ENCODE results near the gene NUP210L.
"Not testable (repeated sequence)": the region's sequence is repeated elsewhere in the genome, so short reads cannot be mapped to it uniquely, and the experiment has no call there.

NUP210L gene

DNA sequence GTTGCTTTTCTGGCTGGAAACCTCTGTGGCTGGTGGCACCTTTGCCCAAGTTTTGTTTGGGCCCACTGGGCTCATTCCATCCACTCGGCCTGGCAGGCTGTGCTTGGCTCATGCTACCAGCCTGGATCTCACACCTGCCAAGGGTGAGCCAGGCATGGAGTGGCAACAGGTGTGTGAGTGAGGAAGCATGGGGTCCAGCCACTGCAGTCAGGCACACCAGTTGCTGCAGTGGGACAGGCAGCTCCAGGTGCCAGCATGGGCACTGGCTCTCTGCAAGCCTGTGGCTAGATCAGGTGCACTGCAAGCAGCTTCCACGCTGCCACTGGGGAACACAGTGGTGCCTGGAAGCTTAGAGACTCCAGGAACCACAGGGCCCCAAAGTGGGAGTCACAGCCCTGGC lies 57.0 kb downstream of the NUP210L start:
- DNase-seq (ENCODE audit: low read depth) = no peak

DNA sequence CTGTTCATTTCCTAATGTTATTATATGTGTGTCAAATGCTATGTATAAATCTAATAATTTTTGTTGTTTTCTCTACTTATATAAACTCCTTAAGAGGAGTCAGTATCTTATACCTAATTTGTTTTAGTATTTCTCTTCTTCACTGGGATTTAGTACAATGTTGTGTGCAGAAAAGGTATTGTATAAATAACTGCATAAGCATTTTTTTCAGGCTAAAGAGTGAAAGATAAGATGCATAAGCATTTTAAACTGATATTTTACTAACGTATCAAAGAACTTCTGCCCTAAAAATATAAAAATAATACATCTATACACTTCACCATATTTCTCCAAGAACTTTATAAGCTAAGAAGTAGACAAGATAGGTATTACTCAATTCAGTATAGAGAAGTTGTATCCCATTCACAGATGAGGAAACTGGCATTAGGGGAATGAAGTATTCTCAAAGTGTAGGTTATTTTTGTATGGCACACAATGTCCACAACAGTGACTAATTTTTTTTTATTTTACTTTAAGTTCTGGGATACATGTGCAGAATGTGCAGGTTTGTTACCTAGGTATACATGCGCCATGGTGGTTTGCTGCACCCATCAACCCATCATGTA lies 59.3 kb downstream of the NUP210L start:
- DNase-seq (ENCODE audit: low read depth) = no peak

DNA sequence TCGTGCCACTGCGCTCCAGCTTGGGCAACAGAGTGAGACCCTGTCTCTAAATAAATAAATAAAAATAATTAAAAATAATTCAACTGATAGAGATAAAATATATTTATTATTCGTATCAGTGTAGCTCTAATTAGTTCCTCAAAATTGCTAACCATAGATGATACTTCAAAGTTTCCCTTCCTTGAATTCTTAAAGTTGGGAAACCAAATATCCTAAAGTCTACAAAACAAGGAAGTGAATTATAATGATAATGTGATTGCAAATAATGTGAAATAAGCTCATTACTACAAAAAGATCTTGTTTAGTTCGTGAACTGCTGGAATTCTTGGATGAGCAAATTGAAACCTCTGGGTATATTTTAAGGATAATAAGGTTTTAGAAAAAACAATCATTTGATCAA lies 60.5 kb downstream of the NUP210L start:
- no peak for DNase-seq (ENCODE audit: low read depth)

DNA sequence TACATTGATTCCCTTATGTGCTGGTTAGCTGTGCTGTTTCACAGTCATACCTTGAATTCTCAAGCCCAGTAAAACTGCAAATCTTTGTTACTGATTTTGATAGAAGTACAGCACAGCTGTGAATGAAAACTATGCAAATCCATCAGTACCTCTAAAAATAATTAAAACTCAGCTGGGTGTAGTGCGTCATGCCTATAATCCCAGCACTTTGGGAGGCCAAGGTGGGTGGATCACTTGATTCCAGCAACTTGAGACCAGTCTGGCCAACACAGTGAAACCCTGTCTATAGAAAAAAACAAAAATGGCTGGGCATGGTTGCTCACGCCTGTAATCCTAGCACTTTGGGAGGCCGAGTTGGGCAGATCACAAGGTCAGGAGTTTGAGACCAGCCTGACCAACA lies 61.2 kb downstream of the NUP210L start:
- no peak for DNase-seq (ENCODE audit: low read depth)

DNA sequence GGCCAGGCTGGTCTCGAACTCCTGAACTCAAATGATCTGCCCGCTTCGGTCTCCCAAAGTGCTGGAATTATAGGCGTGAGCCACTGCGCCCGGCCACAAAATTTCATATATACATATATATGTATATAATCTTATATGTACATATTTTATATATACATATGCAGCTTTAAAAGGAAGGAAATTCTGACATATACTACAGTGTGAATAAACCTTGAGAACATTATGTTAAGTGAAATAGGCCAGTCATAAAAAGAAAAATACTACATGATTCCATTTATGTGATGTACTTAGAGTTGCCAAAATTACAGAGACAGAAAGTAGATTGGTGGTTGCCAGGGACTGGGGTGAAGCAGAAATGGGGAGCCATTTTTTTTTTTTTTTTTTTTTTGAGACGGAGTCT lies 63.2 kb downstream of the NUP210L start:
- DNase-seq (ENCODE audit: low read depth) = no peak

DNA sequence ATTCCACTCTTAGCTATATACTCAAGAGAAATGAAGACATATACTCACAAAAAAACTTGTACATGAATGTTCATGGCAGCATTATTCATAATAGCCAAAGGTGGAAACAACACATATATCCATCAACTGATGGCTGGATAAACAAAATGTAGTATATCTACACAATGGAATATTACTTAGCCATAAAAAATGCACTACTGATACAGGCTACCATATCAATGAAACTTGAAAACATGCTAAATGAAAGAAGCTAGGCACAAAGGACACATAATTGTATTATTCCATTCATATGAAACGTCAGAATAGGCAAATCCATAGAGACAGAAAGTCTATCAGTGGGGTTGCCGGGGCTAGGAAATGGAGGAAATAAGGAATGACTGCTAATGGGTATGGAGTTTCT lies 67.3 kb downstream of the NUP210L start:
- no peak for DNase-seq (ENCODE audit: low read depth)

DNA sequence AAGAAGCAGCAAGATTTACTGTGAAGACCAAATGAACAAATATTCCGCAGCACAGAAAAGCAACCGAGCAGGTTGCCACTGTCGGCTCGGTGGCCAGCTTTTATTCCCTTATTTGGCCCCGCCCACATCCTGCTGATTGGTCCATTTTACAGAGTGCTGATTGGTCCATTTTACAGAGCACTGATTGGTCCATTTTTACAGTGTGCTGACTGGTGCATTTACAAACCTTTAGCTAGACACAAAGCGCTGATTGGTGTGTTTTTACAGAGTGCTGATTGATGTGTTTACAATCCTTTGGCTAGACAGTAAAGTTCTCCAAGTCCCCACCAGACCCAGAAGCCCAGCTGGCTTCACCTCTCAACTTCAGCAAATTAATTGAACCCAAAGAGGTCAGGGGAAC lies 71.8 kb downstream of the NUP210L start:
- DNase-seq (ENCODE audit: low read depth) = not testable (repeated sequence)

DNA sequence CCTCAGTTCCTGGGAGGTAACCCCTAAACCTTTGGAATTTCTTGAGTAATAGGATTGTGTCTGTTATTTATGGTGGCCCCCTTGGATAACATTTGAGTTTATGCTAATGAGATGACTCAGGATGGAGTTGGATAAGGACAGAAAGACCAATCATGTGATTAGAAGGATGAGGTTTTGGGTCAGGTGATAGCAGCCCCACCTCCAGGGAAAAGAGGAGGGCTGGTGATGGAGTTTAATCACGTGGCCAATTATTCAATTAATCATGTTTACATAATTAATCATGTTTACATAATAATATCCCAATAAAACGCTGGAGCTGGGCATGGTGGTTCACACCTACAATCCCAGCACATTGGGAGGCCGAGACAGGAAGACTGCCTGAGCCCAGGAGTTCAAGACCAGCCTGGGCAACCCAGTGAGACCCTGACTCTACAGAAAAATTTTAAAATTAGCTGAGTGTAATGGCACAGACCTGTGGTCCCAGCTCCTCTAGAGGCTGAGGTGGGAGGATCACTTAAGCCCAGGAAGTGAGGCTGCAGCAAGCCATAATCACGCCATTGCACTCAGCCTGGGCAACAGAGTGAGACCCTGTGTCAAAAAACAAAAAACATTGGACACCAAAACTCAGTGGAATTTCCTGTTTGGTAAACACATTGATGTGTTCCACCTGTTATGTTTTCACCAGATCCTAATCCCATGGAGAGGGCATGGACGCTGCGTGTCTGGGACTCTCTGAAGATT lies 73.3 kb downstream of the NUP210L start:
- DNase-seq (ENCODE audit: low read depth) = no peak

DNA sequence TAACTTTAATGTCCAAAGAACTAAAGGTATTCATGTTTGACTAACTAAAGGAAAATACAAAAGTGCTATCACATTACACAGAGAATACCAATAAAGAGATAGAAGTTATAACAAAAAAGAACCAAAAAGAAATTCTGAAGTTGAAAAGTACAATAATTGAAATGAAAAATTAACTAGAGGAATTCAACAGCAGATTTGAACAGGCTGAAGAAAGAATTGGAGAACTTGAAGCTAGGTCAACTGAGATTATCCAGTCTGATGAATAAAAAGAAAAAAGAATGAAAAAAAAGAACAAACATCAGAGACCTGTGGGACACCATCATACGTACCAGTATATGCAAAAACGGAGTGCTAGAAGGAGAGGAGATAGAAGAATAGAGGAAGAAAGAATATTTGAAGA lies 78.5 kb downstream of the NUP210L start:
- no peak for DNase-seq (ENCODE audit: low read depth)

DNA sequence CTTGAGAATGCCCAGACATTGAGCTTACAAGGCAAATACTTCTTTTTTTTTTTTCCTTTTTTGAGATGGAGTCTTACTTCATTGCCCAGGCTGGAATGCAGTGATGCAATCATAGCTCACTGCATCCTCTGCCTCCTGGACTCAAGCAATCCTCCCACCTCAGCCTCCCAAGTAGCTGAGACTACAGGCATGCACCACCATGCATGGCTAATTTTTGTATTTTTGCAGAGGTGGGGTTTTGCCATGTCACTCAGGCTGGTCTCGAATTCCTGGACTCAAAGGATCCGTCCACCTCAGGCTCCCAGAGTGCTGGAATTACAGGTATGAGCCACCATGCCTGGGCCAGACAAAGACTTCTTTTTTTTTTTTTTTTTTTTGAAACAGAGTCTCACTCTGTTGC lies 79.1 kb downstream of the NUP210L start:
- no peak for DNase-seq (ENCODE audit: low read depth)

DNA sequence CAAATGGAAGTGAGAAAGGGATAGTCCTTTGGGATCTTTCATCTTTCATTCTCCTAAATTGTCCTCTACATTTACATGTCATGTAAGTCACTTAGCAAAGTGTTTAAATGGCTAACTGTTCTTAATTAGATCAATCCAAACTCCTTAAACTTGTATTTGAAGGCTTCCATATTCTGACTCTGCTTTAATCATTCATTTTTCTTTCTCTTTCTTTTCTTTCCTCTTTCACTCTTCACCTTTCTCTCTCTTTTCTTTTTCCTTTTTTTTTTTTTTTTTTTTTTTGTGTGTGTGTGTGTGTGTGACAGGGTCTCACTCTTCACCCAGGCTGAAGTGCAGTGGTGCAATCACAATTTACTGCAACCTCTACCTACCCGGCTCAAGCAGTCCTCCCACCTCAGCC lies 92.6 kb downstream of the NUP210L start:
- no peak for DNase-seq (ENCODE audit: low read depth)

DNA sequence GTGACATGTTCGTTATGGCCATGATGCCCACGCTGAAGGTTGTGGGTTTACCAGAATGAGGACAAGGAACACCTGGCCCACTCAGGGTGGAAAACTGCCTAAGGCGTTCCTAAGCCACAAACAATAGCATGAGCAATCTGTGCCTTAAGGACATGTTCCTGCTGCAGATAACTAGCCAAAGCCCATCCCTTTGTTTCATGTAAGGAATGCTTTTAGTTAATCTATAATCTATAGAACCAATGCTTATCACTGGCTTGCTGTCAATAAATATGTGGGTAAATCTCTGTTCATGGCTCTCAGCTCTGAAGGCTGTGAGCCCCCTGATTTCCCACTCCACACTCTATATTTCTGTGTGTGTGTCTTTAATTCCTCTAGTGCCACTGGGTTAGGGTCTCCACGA lies 107.4 kb downstream of the NUP210L start:
- not testable (repeated sequence) for DNase-seq (ENCODE audit: low read depth)

DNA sequence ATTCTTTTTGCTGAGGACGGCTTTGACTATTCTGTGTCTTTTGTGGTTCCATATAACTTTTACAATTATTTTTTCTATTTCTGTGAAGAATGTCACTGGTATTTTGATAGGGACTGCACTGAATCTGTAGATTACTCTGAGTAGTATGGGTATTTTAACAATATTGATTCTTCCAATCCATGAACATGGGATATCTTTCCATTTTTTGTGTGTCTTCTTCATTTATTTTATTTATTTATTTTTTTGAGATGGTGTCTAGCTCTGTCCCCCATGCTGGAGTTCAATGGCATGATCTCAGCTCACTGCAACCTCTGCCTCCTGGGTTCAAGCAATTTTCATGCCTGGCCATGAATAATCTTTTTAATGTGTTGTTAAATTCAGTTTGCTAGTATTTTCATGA lies 121.2 kb downstream of the NUP210L start:
- not testable (repeated sequence) for DNase-seq (ENCODE audit: low read depth)

DNA sequence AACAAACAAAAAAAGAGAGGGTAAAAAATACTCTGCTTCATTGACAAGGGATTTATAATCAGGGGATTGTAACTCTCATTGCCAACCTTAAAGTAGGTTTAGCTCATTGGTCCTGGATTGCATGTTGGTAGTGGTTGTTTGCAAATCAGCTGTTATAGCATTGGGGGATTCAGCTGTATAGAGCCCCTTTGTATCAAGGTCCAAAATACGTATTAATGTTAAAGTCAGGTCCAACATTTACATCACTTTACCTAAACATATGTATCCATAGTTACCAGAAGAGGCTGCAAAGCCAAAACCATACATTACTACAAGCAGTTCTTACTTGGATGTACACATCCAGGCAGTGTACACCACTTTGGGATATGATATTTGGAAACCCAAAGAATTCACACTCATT lies 134.9 kb downstream of the NUP210L start:
- DNase-seq (ENCODE audit: low read depth) = no peak

DNA sequence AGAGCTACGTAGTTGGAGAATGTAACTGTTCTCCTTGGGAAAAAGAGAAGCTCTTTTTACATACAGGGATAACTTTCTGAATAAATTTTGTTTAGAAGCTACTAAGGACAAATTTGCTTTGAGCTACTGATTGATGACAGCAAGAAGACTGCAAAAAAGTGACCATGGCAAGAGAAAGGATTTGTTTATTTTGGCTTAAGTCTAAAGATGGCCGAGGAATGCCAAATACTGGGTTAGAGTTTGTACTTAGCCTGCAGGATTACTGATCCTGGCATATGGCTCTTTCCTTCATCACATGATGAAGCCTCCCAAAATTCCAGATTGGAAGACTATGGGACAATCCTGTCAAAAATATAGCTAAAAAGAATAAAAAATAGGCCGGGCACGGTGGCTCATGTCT lies 135.6 kb downstream of the NUP210L start:
- DNase-seq (ENCODE audit: low read depth) = no peak

DNA sequence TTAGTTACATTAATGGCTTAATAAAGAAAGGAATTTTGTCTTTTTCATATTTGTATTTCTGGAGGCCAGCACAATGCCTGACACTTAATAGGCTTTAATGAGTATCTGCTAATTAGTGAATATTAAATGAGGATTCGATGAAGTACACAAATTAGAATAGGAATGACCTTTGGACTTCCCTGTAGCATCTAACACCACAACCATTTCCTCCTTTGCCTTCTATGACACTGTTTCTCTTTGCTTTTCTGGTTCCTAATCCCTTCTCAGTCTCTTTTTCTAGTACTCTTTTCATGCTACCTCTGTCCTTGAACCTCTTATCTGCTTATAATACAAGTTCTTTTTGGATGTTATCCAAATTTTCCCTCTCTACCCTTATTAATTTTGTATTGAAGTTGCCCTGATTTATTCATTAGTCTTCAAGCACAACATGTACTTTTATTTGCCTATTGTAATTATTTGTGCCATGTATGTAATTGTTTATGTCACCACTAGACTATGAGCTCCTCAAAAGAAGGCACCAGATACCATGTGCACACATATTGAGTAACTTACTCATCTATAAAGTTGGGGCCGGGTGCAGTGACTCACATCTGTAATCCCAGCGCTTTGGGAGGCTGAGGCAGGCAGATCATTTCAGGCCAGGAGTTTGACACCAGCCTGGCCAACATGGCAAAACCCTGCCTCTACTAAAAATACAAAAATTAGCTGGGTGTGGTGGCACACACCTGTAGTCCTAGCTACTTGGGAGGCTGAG lies 140.5 kb downstream of the NUP210L start:
- DNase-seq (ENCODE audit: low read depth) = no peak

DNA sequence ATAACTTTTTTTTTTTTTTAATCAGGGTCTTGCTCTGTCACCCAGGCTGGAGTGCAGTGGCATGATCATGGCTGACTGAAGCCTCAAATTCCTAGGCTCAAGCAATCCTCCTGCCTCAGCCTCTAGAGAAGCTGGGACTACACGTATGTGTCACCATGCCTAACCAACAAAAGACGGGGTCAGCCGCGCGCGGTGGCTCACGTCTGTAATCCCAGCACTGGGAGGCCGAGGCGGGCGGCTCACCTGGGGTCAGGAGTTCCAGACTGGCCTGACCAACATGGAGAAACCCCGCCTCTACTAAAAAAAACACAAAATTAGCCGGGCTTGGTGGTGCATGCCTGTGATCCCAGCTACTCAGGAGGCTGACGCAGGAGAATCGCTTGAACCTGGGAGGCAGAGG lies 142.3 kb downstream of the NUP210L start:
- DNase-seq (ENCODE audit: low read depth) = not testable (repeated sequence)

DNA sequence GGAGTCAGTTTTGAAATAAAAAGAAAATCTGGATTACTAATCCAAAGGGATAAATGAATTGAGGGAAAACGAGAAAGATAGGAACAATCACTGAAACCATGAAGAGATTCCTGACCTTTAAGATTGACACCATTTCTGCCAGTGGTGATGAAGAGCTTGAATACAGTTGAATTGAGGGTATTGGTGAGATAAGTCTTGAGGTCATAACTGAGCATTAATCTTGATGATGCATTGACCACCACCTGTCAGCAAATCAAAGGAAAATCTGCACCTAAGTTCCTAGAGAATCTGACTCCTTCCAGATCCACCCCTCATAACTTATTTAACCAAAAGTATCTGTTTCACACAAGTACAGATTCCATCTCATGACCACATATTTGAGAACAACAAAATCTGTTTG lies 142.7 kb downstream of the NUP210L start:
- DNase-seq (ENCODE audit: low read depth) = no peak

DNA sequence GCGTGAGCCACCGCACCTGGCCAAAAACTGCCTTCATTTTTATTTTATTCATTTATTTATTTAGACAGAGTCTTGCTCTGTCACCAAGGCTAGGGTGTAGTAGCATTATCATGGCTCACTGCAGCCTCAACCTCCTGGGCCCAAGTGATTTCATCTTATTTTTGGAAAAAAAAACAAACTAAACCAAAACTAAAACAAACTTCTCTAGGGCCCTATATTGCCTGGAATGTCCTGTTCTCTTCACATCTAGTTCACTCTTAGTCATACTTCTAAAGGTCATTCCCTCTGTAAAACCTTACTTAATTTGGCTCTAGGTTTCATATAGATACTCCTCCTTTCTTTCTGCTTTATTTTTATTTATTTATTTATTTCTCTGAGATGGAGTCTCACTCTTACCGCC lies 148.7 kb downstream of the NUP210L start:
- DNase-seq (ENCODE audit: low read depth) = no peak

DNA sequence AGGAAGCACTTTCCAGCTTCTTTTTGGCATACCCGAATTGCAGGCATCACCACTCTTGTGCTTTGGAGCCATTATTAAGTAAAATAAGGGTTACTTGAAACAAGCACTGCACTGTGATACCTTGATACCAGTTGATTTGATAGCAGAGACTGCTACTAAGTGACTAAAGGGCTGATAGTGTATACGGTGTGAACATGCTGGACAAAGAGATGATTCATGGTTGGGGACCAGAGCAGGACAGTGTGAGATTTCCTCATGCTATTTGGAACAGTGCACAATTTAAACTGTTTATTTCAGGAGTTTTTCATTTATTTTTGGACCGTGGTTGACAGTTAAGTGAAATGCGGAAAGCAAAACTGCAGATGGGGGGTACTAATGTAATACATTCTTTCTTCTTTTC lies 154.5 kb downstream of the NUP210L start:
- no peak for DNase-seq (ENCODE audit: low read depth)

DNA sequence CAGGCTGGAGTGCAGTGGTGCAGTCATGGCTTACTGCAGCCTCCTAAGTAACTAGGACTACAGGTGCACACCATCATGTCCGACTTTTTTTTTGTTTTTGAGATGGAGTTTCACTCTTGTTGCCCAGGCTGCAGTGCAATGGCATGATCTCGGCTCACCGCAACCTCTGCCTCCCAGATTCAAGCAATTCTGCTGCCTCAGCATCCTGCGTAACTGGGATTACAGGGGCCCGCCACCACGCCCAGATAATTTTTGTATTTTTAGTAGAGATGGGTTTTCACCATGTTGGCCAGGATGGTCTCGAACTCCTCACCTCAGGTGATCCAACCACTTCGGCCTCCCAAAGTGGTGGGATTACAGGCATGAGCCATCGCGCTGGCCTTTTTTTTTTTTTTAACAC lies 158.0 kb downstream of the NUP210L start:
- not testable (repeated sequence) for DNase-seq (ENCODE audit: low read depth)

DNA sequence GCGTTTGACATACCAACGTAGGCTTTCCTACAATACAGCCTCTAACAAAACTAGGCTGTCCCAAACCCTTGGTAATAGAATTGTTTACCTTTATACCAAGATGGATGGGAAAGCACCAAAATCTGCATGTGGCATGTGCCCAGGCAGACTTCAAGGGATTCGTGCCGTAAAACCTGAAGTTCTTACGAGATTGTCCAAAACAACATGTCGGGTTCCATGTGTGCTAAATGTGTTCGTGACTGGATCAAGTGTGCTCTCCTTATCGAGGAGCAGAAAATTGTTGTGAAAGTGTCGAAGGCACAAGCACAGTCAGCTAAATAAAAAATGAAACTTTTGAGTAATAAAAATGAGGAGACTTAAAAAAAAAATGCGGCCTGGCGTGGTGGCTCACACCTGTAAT lies 159.2 kb downstream of the NUP210L start:
- DNase-seq (ENCODE audit: low read depth) = no peak

DNA sequence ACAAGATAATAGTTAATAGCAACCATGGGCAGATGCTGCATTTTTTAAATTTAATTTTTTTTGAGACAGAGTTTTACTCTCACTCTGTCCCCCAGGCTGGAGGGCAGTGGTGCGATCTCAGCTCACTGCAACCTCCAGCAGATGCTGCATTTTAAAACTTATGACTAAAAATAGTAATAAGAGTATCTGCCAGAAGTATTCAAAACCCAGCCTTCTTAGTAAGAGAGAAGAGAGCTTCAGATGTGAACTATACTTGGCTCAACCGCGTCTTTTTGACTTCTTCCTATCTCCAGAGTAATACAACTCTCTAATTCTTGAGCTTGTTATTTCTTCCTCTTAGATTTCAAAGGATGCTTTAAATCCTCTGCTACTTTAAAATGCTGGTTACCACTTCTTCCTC lies 159.7 kb downstream of the NUP210L start:
- DNase-seq (ENCODE audit: low read depth) = no peak

Measured in activated T-helper 9 cell treated with anti-CD3 and anti-CD28 coated beads, Interleukin-2, amount 50 U/mL, for 16 hours (primary cell).